BLaER1 (cell line): Measurements from ENCODE around the gene HDHD2.

Source experiments
- H3K27ac ChIP-seq: shearing (Covaris generic); formaldehyde crosslinking; 2 replicates; pipeline ENCODE4 v1.8.1; 2022
- H3K27me3 ChIP-seq: shearing (Covaris generic); formaldehyde crosslinking; 2 replicates; pipeline ENCODE4 v1.8.1; 2022
- H3K36me3 ChIP-seq: shearing (Covaris generic); formaldehyde crosslinking; 2 replicates; pipeline ENCODE4 v1.8.1; 2022
- H3K4me1 ChIP-seq: shearing (Covaris generic); formaldehyde crosslinking; 2 replicates; pipeline ENCODE4 v1.8.1; 2022
- H3K4me2 ChIP-seq: shearing (Covaris generic); formaldehyde crosslinking; 2 replicates; pipeline ENCODE4 v1.8.1; 2022
- H3K4me3 ChIP-seq: shearing (Covaris generic); formaldehyde crosslinking; 2 replicates; pipeline ENCODE4 v1.8.1; 2022
- H3K9ac ChIP-seq: shearing (Covaris generic); formaldehyde crosslinking; 2 replicates; pipeline ENCODE4 v1.8.1; 2022
- H3K9me3 ChIP-seq: shearing (Covaris generic); formaldehyde crosslinking; 2 replicates; pipeline ENCODE4 v1.8.1; 2022
- H4K20me1 ChIP-seq: shearing (Covaris generic); formaldehyde crosslinking; 2 replicates; pipeline ENCODE4 v1.8.1; 2022
- Cebpa-rat ChIP-seq: shearing (Covaris generic); IDR thresholded peaks from 2 replicates; pipeline ENCODE4 v1.8.1; 2022

The HDHD2 gene

GRCh38 chr18:47077111-47077510 is 73.2 kb downstream of the HDHD2 start:
- Histone ChIP-seq H3K4me2 (no peak overlapping the region), H4K20me1 (no peaks in the 10 kb centered on the region), H3K9ac (no peak overlapping the region), H3K9me3 (no peaks in the 10 kb centered on the region), H3K4me1 (peaks cover 10% of the 10 kb centered on the region), H3K27ac (no peak overlapping the region), H3K27me3 (no peaks in the 10 kb centered on the region), H3K36me3 (no peaks in the 10 kb centered on the region), H3K4me3 (no peak overlapping the region)
- TF ChIP-seq Cebpa-rat = no peak

- Histone ChIP-seq H3K36me3 (no peaks in the 10 kb centered on the region), H3K9me3 (no peaks in the 10 kb centered on the region), H4K20me1 (no peaks in the 10 kb centered on the region), H3K4me1 (peaks cover 10% of the 10 kb centered on the region), H3K27me3 (no peaks in the 10 kb centered on the region), H3K4me3 (no peak overlapping the region), H3K4me2 (peak overlapping the region; percentile 40), H3K27ac (0 out of 2 replicates have a peak overlapping the region, but pooled peaks have one; percentile 30), H3K9ac (no peak overlapping the region)
- no peak for TF ChIP-seq Cebpa-rat
These were observed 75.0 kb downstream of the HDHD2 start for GRCh38 chr18:47075098-47075883.

GRCh38 chr18:47067648-47068047 is 82.7 kb downstream of the HDHD2 start:
- Histone ChIP-seq H3K4me3 (no peak overlapping the region), H3K9ac (no peak overlapping the region), H3K36me3 (no peaks in the 10 kb centered on the region), H3K27ac (no peak overlapping the region), H4K20me1 (no peaks in the 10 kb centered on the region), H3K27me3 (no peaks in the 10 kb centered on the region), H3K9me3 (no peaks in the 10 kb centered on the region), H3K4me1 (no peaks in the 10 kb centered on the region), H3K4me2 (no peak overlapping the region)
- TF ChIP-seq Cebpa-rat = no peak

- Histone ChIP-seq H3K4me3 (no peak overlapping the region), H3K9me3 (no peaks in the 10 kb centered on the region; the same call in 1 of the 2 replicates), H4K20me1 (no peaks in the 10 kb centered on the region), H3K4me1 (no peaks in the 10 kb centered on the region), H3K4me2 (no peak overlapping the region), H3K27me3 (no peaks in the 10 kb centered on the region), H3K36me3 (no peaks in the 10 kb centered on the region; the same call in 1 of the 2 replicates), H3K9ac (no peak overlapping the region), H3K27ac (no peak overlapping the region)
- TF ChIP-seq Cebpa-rat = no peak
These were observed 87.2 kb downstream of the HDHD2 start for GRCh38 chr18:47063096-47063495.

- Histone ChIP-seq H3K4me1 (no peaks in the 10 kb centered on the region), H3K4me2 (no peak overlapping the region), H3K9ac (no peak overlapping the region), H3K27ac (no peak overlapping the region), H3K27me3 (no peaks in the 10 kb centered on the region), H3K36me3 (no peaks in the 10 kb centered on the region; the same call in 1 of the 2 replicates), H4K20me1 (no peaks in the 10 kb centered on the region), H3K4me3 (no peak overlapping the region), H3K9me3 (no peaks in the 10 kb centered on the region; the same call in 1 of the 2 replicates)
- no peak for TF ChIP-seq Cebpa-rat
These were observed 87.8 kb downstream of the HDHD2 start for GRCh38 chr18:47062471-47062870.
